Measurements from ENCODE around the gene LHX4.

LHX4 gene

DNA sequence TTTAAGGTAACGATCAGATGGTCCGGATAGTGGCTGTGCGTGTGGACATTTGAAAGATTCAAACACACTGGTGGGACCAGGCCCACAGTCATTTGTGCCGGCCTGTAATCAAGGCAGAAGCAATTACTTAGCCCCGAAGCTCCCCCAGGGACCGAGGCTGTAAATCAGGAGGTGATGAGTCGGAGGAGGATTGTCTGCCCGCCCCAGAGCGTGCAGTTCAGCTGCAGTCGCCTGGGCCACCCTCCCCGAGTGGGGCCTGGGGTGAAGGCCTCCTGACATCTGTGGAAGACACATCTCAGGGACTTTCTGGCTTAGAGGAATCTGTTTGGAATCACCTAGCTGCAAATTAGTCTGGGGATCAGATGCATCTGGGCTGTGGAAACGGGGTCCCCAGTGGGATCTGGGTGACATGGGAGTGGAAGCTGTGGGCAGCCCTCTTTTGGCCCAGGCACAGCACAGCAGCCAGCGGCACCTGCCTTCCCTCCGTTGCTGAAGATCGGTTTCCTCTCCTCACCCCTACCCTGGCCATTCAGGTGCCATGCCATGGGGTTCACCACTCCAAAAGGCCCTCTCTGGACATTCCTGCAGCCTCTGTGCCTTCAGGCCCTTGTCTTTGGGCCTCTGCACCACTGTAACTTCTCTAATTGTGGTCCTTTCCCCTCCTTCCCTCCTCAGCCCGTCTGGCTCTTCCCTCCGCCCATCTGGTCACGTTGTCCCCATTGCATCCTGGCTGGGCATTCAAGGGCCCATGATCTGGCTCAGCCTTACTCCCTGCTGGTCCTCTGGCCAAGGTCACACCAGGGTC lies 25.7 kb downstream of the LHX4 start:
- Histone ChIP-seq H3K9me3 (ENCODE audit: low read length) (no peaks in the 10 kb centered on the region), H3K36me3 (ENCODE audit: insufficient read depth, low read length) (no peaks in the 10 kb centered on the region), H3K27me3 (ENCODE audit: insufficient read depth, low read length) (peaks cover 13% of the 10 kb centered on the region), H3K4me1 (ENCODE audit: insufficient read depth, low read length) (peaks cover 7% of the 10 kb centered on the region), H3K4me3 (ENCODE audit: low read length) (no peak overlapping the region), H2AFZ (ENCODE audit: low read depth, low read length) (no peak overlapping the region)

DNA sequence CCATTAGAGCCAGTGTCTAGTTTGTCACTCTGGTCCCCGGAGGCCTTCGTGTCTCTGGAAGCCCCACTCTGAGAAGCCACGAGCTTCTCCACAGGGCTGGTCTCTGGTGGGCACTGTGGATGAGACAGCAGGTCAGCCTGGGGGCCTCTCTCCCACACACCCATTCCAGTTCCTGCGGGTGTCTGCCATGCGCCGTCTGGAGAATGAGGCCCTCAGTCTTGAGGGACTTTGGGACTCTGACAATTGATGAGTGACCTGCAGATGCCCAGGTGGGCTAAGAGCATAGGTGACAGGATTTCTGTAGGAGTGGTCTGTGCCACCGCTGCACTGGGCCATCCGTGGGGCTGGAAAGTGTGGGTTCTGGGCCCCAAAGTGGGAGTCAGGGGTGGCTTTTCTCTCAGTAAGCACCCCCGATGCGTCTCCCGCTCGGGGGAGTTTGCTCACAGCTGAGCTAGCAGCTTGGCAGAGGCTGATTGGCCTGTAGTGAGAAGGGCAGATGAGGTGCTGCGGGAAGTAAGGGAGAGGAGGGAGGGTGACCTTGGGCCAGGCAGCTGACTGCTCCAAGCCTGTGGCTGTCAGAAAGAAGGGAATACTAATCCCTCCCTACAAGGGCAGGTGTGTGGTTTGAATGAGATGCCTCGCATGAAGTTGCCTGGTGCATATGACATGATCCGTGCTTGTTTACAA lies 26.4 kb downstream of the LHX4 start:
- H3K4me1 ChIP-seq (ENCODE audit: insufficient read depth, low read length): peaks cover 7% of the 10 kb centered on the region
- no peak overlapping the region for H2AFZ ChIP-seq (ENCODE audit: low read depth, low read length)
- peaks cover 13% of the 10 kb centered on the region for H3K27me3 ChIP-seq (ENCODE audit: insufficient read depth, low read length)
- H3K9me3 ChIP-seq (ENCODE audit: low read length): no peaks in the 10 kb centered on the region
- no peaks in the 10 kb centered on the region for H3K36me3 ChIP-seq (ENCODE audit: insufficient read depth, low read length)
- no peak overlapping the region for H3K4me3 ChIP-seq (ENCODE audit: low read length)

DNA sequence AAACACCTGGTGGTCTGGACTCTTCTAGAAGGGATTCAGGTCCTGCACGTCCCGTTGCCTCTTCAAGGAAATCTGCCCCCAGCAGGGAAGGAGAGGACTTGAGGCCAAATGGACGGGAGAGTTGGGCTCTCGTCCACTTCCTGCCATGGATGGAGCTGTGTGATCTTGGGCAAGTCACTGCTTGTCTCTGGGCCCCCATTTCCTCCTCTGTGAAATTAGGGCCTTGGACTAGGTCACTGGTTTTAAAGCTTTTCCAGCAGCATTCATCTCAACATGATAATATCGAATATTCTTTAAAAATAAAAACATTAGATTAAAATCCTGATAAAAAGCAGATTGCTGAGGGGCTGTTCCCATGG lies 26.9 kb downstream of the LHX4 start:
- Histone ChIP-seq H3K4me3 (ENCODE audit: low read length) (no peak overlapping the region), H2AFZ (ENCODE audit: low read depth, low read length) (no peak overlapping the region), H3K4me1 (ENCODE audit: insufficient read depth, low read length) (peaks cover 7% of the 10 kb centered on the region), H3K27me3 (ENCODE audit: insufficient read depth, low read length) (peaks cover 17% of the 10 kb centered on the region), H3K36me3 (ENCODE audit: insufficient read depth, low read length) (no peaks in the 10 kb centered on the region), H3K9me3 (ENCODE audit: low read length) (no peaks in the 10 kb centered on the region)

DNA sequence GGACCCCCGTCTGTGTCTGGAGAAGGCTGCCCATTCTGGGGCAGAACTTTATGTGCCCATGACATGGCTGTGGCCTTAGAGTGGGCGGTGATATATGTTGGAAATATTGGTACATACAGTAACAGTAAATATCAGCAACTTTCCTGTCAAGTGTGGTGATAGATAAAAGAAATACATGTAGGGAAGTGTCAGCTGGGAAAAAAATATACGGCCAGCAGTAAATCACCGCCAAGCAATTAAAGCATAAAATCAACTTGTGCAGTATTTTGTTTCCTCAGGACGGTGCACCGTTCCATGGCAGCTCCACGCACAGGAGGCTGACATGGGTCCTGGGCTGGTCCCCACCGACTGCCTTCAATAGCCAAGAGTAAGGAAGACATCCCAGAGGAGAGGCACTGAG lies 27.4 kb downstream of the LHX4 start:
- Histone ChIP-seq H3K27me3 (ENCODE audit: insufficient read depth, low read length) (peaks cover 17% of the 10 kb centered on the region), H3K4me1 (ENCODE audit: insufficient read depth, low read length) (peaks cover 7% of the 10 kb centered on the region), H3K9me3 (ENCODE audit: low read length) (no peaks in the 10 kb centered on the region), H3K4me3 (ENCODE audit: low read length) (no peak overlapping the region), H2AFZ (ENCODE audit: low read depth, low read length) (no peak overlapping the region), H3K36me3 (ENCODE audit: insufficient read depth, low read length) (no peaks in the 10 kb centered on the region)

DNA sequence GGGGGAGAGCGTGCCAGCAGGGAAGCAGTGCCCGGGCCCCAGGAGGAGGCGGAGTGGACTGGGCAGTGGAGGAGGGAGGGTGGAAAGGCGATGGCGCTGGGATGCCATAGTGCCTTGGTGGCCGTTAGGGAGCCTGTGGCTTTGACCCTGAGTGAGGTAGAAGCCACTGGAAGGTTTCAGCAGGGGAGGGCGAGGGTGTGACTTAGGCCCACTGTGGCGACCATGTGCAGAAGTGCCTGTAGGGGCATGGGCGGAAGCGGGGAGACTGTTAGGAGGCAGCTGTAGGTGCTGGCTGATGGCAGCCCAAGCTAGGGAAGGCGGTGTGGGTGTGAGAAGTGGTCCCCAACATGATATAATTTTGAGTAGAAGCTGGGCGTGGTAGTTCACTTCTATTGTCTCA lies 28.2 kb downstream of the LHX4 start:
- Histone ChIP-seq H3K36me3 (ENCODE audit: insufficient read depth, low read length) (no peaks in the 10 kb centered on the region), H3K4me3 (ENCODE audit: low read length) (no peak overlapping the region), H2AFZ (ENCODE audit: low read depth, low read length) (no peak overlapping the region), H3K27me3 (ENCODE audit: insufficient read depth, low read length) (peaks cover 17% of the 10 kb centered on the region), H3K9me3 (ENCODE audit: low read length) (no peaks in the 10 kb centered on the region), H3K4me1 (ENCODE audit: insufficient read depth, low read length) (peaks cover 7% of the 10 kb centered on the region)

DNA sequence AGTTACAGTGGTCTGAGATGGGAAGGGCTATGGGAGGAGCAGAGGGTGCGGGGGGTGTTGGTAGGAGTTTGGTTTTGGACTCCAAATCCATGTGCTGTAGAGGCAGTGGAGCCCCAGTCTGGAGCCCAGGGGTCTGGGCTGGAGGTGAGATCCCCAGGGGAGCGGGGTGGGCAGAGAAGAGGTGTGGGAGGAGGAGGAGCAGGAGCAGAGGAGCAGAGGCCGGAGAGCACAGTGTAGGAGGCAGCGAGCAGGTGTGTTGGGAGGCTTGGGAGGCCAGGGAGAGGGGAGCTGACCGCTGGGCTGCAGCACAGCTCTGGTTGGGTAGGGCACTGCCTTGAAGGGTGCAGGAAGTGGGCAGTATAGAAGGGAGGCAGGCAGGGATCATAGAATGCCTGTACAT lies 28.9 kb downstream of the LHX4 start:
- Histone ChIP-seq H3K4me3 (ENCODE audit: low read length) (no peak overlapping the region), H3K36me3 (ENCODE audit: insufficient read depth, low read length) (no peaks in the 10 kb centered on the region), H2AFZ (ENCODE audit: low read depth, low read length) (no peak overlapping the region), H3K4me1 (ENCODE audit: insufficient read depth, low read length) (peaks cover 7% of the 10 kb centered on the region), H3K27me3 (ENCODE audit: insufficient read depth, low read length) (peaks cover 17% of the 10 kb centered on the region), H3K9me3 (ENCODE audit: low read length) (no peaks in the 10 kb centered on the region)

DNA sequence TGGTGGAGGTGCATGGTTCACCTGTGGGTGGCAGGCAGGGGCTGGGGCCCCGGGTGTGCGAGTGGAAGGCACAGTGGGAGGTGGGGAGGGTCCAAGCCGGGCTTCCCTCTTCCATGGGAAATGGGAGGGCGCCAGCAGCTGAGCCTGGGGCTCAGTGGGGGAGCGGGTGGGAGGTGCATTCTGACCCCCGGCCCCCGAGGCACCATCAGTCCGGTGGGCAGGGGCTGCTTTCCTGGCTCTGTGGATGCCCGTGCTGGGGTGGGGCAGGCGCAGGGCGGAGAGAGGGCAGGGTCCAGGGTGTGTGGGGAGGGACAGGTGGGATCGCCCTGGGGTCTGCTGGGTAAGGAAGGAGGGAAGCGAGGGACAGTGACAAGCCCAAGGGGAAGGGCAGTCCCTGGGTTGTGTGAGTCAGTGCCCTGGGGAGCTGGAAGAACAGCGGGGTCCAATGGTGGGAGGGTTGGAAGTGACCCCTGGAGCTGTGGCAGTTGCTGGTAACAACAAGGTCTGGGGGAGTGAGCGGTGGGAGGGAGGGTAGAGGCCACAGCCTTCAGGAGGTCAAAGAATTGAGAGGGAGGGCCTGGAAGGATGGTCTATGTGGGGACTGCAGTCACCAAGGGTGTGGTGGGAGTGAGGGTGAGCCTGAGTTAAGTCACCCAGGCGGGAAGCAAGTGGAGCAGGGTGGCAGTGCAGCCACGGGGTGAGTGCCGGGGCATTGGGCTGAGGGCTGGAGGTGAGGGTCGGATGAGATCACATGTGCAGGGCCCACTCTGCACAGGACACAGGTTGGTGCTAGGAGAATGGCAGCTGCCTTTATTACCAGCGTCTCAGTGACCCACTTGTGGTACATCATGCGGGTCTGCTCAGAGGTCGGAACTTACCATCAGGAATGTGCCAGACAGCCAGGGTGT lies 29.6 kb downstream of the LHX4 start:
- Histone ChIP-seq H3K4me1 (ENCODE audit: insufficient read depth, low read length) (peaks cover 7% of the 10 kb centered on the region), H3K9me3 (ENCODE audit: low read length) (no peaks in the 10 kb centered on the region), H3K27me3 (ENCODE audit: insufficient read depth, low read length) (peaks cover 17% of the 10 kb centered on the region), H2AFZ (ENCODE audit: low read depth, low read length) (no peak overlapping the region), H3K36me3 (ENCODE audit: insufficient read depth, low read length) (no peaks in the 10 kb centered on the region), H3K4me3 (ENCODE audit: low read length) (no peak overlapping the region)

DNA sequence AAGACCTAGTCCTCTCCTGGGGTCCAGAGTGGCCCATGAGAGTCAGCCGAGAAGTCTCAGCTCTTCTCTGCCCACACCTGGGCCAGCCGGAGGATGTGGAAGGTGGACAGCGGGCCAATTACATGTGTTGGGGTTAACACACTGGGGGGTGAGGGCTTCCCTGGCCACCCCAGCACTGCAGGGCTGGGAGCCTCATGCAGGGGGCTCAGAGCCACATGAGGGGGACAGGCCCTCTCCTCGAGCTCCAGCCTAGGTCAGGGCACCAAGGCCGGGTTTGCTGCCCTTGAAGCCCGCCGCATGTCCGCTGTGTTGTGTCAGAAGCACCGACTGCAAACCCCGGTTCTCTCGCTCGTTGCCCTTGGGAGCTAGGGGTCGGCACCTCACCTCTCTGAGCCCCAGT lies 30.5 kb downstream of the LHX4 start:
- H3K27me3 ChIP-seq (ENCODE audit: insufficient read depth, low read length): peaks cover 17% of the 10 kb centered on the region
- no peaks in the 10 kb centered on the region for H3K9me3 ChIP-seq (ENCODE audit: low read length)
- H3K4me3 ChIP-seq (ENCODE audit: low read length): no peak overlapping the region
- H2AFZ ChIP-seq (ENCODE audit: low read depth, low read length): no peak overlapping the region
- H3K36me3 ChIP-seq (ENCODE audit: insufficient read depth, low read length): no peaks in the 10 kb centered on the region
- H3K4me1 ChIP-seq (ENCODE audit: insufficient read depth, low read length): peaks cover 4% of the 10 kb centered on the region

DNA sequence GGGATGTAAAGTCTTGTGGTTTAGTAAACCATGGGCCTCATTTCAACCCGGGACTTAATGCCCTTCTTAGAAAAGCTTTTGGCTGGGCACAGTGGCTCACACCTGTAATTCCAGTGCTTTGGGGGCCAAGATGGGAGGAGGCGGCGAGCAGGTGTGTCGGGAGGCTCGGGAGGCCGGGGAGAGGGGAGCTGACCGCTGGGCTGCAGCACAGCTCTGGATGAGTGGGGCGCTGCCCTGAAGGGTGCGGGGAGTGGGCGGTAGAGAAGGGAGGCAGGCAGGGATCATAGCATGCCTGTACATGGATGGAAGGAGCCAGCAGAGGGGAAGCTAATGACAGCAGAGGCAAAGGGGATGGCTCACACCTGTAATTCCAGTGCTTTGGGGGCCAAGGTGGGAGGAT lies 31.0 kb downstream of the LHX4 start:
- Histone ChIP-seq H3K36me3 (ENCODE audit: insufficient read depth, low read length) (no peaks in the 10 kb centered on the region), H3K4me3 (ENCODE audit: low read length) (no peak overlapping the region), H2AFZ (ENCODE audit: low read depth, low read length) (no peak overlapping the region), H3K4me1 (ENCODE audit: insufficient read depth, low read length) (peaks cover under 1% of the 10 kb centered on the region), H3K27me3 (ENCODE audit: insufficient read depth, low read length) (peaks cover 13% of the 10 kb centered on the region), H3K9me3 (ENCODE audit: low read length) (no peaks in the 10 kb centered on the region)

DNA sequence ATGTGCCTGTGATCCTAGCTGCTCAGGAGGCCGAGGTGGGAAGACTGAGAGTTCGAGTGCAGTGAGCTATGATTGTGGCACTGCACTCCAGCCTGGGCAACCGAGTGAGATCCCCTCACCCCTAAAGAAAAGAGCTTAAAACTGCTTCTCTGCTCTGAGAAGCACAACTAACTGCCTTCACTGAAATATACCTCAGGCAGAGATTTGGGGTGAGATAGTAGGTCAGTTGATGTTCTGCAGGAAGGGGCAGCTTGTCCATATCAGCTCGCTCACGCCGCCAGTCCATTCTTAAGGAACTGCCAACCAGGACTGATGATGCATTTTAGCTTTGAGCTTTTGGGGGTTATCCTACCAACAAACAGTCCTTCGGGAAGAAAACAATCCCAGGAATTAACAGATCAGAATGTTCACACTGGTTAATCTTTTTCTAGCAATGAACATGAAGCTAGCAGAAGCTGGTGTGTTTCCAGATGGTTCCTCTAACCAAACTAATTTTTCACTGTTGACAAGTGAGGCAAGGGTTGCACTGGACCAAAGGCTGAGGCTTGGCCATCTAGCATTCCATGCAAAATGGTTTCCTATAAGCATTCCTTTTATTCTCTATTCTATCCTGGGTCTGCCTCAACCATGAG lies 31.6 kb downstream of the LHX4 start:
- Histone ChIP-seq H2AFZ (ENCODE audit: low read depth, low read length) (no peak overlapping the region), H3K4me3 (ENCODE audit: low read length) (no peak overlapping the region), H3K36me3 (ENCODE audit: insufficient read depth, low read length) (no peaks in the 10 kb centered on the region), H3K9me3 (ENCODE audit: low read length) (no peaks in the 10 kb centered on the region), H3K4me1 (ENCODE audit: insufficient read depth, low read length) (no peaks in the 10 kb centered on the region), H3K27me3 (ENCODE audit: insufficient read depth, low read length) (peaks cover 7% of the 10 kb centered on the region)

DNA sequence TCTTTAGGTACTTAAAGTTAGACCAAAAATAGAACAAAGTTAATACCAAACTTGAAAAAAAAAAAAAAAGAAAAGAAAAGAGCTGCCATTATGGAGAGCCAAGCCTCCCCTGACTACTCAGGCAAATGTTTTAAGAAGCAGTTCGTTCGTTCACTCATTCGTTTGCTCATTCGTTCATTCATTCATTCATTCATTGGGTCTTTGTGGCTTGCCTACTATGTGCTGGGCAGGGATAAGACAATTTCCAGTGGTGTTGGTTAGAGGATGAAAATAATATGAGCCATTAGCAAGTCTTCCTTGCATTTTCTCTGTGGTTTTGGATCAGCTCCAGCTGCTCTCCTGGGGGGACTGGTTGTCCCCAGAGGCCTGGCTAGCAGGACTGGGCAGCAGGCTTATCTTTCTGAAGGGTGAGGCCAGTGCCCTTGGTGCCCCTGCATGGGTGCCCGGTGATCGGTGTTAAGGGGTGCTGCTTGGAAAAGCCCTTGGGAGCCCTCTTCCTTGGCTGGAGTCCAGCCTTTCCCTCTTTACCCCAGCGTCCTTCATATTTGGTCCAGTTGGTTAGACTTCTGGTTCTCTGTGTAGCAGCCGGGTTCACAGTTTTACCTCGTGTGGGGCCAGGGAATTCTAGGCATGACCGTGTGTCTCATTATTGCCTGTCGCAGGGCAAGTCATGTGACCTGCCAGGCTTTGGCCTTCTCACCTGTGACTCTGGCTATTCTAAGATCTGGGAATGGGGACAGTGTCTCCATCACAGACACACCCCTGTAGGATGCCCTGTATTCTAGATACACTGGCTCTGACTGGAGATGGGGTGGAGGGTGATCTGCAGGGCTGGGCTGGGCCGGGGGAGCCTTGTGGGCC lies 32.8 kb downstream of the LHX4 start:
- H2AFZ ChIP-seq (ENCODE audit: low read depth, low read length): no peak overlapping the region
- peaks cover 1% of the 10 kb centered on the region for H3K4me1 ChIP-seq (ENCODE audit: insufficient read depth, low read length)
- H3K4me3 ChIP-seq (ENCODE audit: low read length): no peak overlapping the region
- no peaks in the 10 kb centered on the region for H3K36me3 ChIP-seq (ENCODE audit: insufficient read depth, low read length)
- H3K9me3 ChIP-seq (ENCODE audit: low read length): no peaks in the 10 kb centered on the region
- peaks cover 6% of the 10 kb centered on the region for H3K27me3 ChIP-seq (ENCODE audit: insufficient read depth, low read length)

DNA sequence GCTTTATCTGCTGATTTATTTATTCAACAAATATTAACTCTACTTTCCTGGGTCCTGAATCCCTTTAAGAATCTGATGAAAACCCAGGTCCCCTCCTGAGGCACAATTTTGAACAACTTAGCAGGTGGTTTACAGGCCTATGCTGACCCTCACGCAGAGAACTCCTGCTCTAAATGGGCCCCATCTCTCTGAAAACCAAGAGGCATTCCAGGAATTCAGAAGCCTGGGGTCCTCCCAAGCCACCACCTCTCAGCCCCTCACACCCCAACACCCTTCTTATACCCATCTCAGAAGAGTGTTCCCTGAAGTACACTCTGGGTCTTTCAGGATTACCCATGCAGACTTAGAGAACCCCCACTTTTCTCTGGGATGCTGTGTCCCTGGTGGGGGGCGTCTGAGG lies 34.5 kb downstream of the LHX4 start:
- Histone ChIP-seq H3K4me1 (ENCODE audit: insufficient read depth, low read length) (peaks cover 15% of the 10 kb centered on the region), H3K4me3 (ENCODE audit: low read length) (no peak overlapping the region), H3K9me3 (ENCODE audit: low read length) (no peaks in the 10 kb centered on the region), H2AFZ (ENCODE audit: low read depth, low read length) (no peak overlapping the region), H3K36me3 (ENCODE audit: insufficient read depth, low read length) (no peaks in the 10 kb centered on the region), H3K27me3 (ENCODE audit: insufficient read depth, low read length) (peaks cover 4% of the 10 kb centered on the region)

All from neuron (in vitro differentiated cells).